Measurements from ENCODE around the gene TAF10.

Gene TAF10

DNA sequence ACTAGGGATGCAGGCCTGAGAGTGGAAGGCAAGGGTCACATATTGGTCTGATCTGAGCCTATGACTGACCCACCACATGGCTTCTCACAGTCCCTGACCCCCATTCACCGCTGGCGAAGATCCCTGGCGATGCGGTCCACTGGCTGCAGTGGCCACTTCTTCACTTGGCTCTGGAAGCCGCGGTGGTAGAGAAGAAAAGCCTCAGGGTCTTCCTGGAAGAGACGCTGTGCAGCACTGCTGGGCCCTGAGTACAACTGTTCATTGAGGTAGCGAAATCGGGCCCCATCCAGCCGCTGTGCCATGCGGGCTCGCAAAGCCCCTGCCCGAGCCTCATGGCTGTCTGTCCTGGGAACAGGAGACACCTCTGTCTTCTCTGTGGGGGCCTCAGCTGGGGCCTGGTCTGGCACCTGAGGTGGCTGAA, 11.0 kb downstream of the TAF10 start:
- no peak overlapping the region for H3K4me3 ChIP-seq (ENCODE audit: low read depth, low read length)
- TF ChIP-seq, protein P1, sequence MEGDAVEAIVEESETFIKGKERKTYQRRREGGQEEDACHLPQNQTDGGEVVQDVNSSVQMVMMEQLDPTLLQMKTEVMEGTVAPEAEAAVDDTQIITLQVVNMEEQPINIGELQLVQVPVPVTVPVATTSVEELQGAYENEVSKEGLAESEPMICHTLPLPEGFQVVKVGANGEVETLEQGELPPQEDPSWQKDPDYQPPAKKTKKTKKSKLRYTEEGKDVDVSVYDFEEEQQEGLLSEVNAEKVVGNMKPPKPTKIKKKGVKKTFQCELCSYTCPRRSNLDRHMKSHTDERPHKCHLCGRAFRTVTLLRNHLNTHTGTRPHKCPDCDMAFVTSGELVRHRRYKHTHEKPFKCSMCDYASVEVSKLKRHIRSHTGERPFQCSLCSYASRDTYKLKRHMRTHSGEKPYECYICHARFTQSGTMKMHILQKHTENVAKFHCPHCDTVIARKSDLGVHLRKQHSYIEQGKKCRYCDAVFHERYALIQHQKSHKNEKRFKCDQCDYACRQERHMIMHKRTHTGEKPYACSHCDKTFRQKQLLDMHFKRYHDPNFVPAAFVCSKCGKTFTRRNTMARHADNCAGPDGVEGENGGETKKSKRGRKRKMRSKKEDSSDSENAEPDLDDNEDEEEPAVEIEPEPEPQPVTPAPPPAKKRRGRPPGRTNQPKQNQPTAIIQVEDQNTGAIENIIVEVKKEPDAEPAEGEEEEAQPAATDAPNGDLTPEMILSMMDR (IDR thresholded peaks at IDR 0.05; ENCODE audit: low read depth, low read length) = no peak

DNA sequence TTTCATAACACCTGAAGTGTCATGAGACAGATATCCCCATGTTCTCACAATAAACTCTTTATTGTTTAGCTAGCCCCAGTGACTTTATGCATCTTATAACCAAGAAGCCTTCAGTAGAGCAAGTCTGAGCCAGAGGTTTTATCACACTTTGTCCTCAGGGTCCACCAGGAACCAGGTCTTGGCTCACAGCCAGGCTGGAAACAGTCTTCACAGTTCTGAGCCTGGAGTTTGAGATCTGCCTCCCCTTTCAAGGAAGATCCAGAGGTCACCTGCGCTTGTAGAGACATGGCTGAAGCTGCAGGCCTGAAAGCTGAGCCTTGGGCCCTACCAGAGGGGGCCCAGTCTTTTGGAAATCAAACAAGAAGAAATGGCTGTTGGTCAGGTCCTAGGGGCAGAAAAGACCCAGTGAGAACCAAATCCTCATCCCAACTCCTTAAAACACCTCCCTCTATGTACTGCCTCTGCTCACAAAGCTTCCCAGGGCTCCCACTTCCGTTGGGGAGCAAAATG, 12.1 kb downstream of the TAF10 start:
- no peak overlapping the region for H3K4me3 ChIP-seq (ENCODE audit: low read depth, low read length)
- TF ChIP-seq, protein P1 (IDR thresholded peaks at IDR 0.05; ENCODE audit: low read depth, low read length) = no peak

DNA sequence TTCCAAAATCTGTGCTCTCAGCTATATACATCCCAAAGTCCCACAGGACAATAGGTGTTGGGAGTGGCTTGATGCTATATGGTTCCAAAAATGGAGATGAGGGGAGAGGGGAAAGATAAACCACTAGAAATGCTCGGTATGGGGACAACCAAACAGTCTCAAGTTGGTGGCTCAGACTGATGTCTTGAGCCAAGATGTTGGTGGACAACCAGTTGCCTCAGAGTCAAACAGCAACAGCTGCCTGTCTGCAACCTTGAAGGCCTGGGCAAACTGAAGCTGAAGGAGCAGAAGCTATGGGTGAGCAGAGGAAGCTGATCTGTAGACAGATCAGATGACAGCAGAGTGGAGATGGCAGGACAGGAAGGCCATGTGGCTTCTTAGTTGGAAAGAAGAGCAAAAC, 12.6 kb downstream of the TAF10 start:
- H3K4me3 ChIP-seq (ENCODE audit: low read depth, low read length) = no peak overlapping the region
- TF ChIP-seq, protein P1 (IDR thresholded peaks at IDR 0.05; ENCODE audit: low read depth, low read length) = no peak

DNA sequence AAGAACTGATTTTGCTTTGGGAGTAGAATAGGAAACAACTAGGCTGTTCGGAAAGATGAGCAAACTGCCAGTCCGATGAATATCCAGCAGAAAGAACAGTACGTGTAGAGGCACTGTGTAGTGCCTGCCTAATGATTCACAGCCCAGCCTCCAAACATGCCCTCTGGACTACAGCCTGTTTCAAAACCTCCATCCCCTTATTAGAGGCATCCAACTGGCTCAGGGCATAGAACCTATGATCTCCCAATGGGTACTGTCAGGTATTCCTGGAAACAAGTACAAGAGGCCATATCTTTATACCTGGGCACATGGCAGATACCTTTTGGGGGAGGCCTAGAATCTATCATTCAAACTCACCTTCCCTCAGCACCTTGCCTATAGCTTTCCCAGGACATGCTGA, 13.5 kb downstream of the TAF10 start:
- TF ChIP-seq, protein P1 (IDR thresholded peaks at IDR 0.05; ENCODE audit: low read depth, low read length) = no peak
- H3K4me3 ChIP-seq (ENCODE audit: low read depth, low read length) = no peak overlapping the region

DNA sequence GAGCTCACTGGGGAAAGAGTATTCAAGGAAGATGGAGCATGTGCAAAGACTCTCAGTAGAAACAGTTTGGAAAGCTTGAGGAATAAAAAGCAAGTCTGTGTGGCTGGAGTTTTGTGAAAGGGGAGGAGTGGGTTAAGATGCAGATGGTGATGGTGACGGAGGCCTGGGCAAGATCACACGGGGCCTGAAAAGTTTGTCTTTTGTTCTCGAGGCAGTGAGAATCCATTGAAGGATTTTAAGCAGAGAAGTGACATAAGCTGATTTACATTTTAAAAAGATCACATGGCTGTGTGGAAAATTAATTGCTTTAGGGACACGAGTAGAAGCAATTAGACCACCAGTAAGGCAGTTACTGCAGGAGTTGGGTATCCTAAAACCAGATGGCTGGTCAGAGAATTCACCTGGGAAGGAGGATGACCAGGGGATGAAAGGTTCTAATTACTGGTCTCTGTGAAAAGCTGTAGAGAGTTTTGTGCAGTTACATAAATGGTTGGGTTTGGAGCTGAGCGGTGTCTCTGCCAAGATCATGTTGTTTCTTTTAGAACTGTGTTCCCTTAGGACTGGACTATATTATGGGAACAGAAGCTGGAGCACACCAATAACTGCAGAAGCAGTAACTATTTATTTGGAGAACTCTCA, 15.7 kb downstream of the TAF10 start:
- TF ChIP-seq, protein P1 (IDR thresholded peaks at IDR 0.05; ENCODE audit: low read depth, low read length) = no peak
- H3K4me3 ChIP-seq (ENCODE audit: low read depth, low read length) = no peak overlapping the region

DNA sequence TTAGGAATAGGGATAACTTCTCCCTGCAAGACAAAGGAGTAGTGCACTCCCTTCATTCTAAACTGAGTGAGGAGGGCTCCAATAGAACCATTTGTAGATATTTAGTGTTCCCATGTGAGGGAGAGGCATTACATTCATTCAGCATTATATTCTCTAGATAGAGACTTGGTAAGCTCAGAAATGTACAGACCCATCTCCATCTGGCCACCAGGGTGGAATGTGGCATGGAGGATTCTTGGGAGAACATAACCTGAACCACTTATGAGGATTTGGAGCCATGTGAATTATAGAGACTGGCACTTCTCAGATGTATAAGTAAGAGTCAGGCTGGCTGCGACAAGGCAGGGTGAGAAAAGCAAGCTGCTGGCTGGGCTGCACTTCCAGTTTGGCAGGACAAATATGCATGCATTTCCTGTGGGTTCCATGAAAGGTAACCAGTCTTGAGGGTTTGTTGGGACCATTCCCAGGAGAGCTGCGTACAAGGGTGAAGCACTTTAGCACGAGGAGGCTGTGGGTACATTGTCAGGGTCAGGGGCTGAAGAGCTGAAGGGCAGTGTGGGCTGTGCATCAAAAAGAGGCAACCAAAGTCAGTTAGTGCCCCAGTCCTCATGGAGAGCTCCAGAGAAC, 17.8 kb downstream of the TAF10 start:
- H3K4me3 ChIP-seq (ENCODE audit: low read depth, low read length) = no peak overlapping the region
- TF ChIP-seq, protein P1 (IDR thresholded peaks at IDR 0.05; ENCODE audit: low read depth, low read length) = no peak

DNA sequence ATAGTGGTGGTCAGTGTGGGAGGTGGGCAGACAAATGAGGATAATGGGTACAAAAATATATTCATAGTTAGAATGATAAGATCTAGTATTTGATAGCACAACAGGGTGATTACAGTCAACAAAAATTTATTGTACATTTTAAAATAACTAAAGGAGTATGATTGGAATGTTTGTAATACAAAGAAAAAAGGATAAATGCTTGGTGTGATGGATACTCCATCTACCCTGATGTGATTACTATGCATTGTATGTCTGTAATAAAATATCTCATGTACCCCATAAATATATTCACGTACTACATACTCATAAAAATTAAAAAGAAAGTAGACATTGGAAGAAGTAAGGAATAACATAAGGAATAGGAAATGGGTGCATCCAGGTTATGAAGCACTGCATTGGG, 24.0 kb downstream of the TAF10 start:
- no peak overlapping the region for H3K4me3 ChIP-seq (ENCODE audit: low read depth, low read length)
- TF ChIP-seq, protein P1 (IDR thresholded peaks at IDR 0.05; ENCODE audit: low read depth, low read length) = no peak
